Mesothelial cell of epicardium (in vitro differentiated cells): ENCODE data around the gene LCN2. TPM values are rescaled to one million over a fixed set of nuclear protein-coding genes. Genes with fewer than 3 reads are reported as not detected.

Experiments used
- DNase-seq, 2 experiments: peaks; one replicate each; pipeline ENCODE4 v3.0.0; 2021; ENCODE audit warnings: low spot score in 2 of 2; ENCODE audit not compliant: unreplicated experiment in 2 of 2
- H3K27ac Mint-ChIP-seq: 2 replicates; pipeline ENCODE4 v1.8.0; 2021; ENCODE audit warnings: mixed read lengths
- H3K27me3 Mint-ChIP-seq: 2 replicates; pipeline ENCODE4 v1.8.0; 2021; ENCODE audit warnings: low read depth, mixed read lengths
- H3K36me3 Mint-ChIP-seq: 2 replicates; pipeline ENCODE4 v1.8.0; 2021; ENCODE audit warnings: mixed read lengths
- H3K4me1 Mint-ChIP-seq: 2 replicates; pipeline ENCODE4 v1.8.0; 2021; ENCODE audit warnings: mixed read lengths
- H3K4me3 Mint-ChIP-seq: 2 replicates; pipeline ENCODE4 v1.8.0; 2021; ENCODE audit warnings: mild to moderate bottlenecking, moderate library complexity, mixed read lengths
- H3K9me3 Mint-ChIP-seq: 2 replicates; pipeline ENCODE4 v1.8.0; 2021; ENCODE audit warnings: mixed read lengths
- CTCF ChIP-seq: fragments of 200-600 bp; sonication (generic); IDR thresholded peaks from one replicate; pipeline ENCODE4 v1.5.0; 2021; ENCODE audit warnings: antibody characterized with exemption; ENCODE audit not compliant: unreplicated experiment
- total RNA-seq: library from RNA; stranded (reverse); gene quantifications from 3 replicates; pipeline ENCODE4 v1.2.1, GENCODE V29; 2021

LCN2 gene
- total RNA-seq, 1 donor from 2014 or later: not detected

- Mint-ChIP-seq H3K27ac (no peak overlapping the region), H3K36me3 (peaks cover 33% of the 10 kb centered on the region), H3K4me1 (no peaks in the 10 kb centered on the region), H3K4me3 (no peak overlapping the region), H3K27me3 (no peaks in the 10 kb centered on the region), H3K9me3 (no peaks in the 10 kb centered on the region)
- no peak for TF ChIP-seq CTCF
- no peak for DNase-seq
Measured at GRCh38 chr9:128169925-128170324, 20.7 kb downstream of the LCN2 start.

GRCh38 chr9:128174062-128174461, 24.8 kb downstream of the LCN2 start:
- Mint-ChIP-seq H3K9me3 (no peaks in the 10 kb centered on the region), H3K27me3 (no peaks in the 10 kb centered on the region), H3K36me3 (peaks cover 32% of the 10 kb centered on the region), H3K4me3 (no peak overlapping the region), H3K27ac (no peak overlapping the region), H3K4me1 (peaks cover 2% of the 10 kb centered on the region)
- no peak for DNase-seq
- TF ChIP-seq CTCF: no peak

GRCh38 chr9:128175102-128175563, 25.9 kb downstream of the LCN2 start:
- no peak for TF ChIP-seq CTCF
- H3K36me3 Mint-ChIP-seq: peaks cover 37% of the 10 kb centered on the region
- DNase-seq: no peak
- peaks cover 2% of the 10 kb centered on the region for H3K4me1 Mint-ChIP-seq
- no peak overlapping the region for H3K27ac Mint-ChIP-seq
- H3K4me3 Mint-ChIP-seq: no peak overlapping the region
- no peaks in the 10 kb centered on the region for H3K9me3 Mint-ChIP-seq
- no peaks in the 10 kb centered on the region for H3K27me3 Mint-ChIP-seq

GRCh38 chr9:128175726-128176125, 26.5 kb downstream of the LCN2 start:
- peaks cover 2% of the 10 kb centered on the region for H3K4me1 Mint-ChIP-seq
- no peak for DNase-seq
- no peaks in the 10 kb centered on the region for H3K27me3 Mint-ChIP-seq
- H3K27ac Mint-ChIP-seq: no peak overlapping the region
- no peak overlapping the region for H3K4me3 Mint-ChIP-seq
- H3K9me3 Mint-ChIP-seq: no peaks in the 10 kb centered on the region
- peaks cover 41% of the 10 kb centered on the region for H3K36me3 Mint-ChIP-seq
- TF ChIP-seq CTCF: no peak

- TF ChIP-seq CTCF: no peak
- no peak overlapping the region for H3K27ac Mint-ChIP-seq
- DNase-seq: no peak
- H3K9me3 Mint-ChIP-seq: no peaks in the 10 kb centered on the region
- H3K27me3 Mint-ChIP-seq: no peaks in the 10 kb centered on the region
- H3K36me3 Mint-ChIP-seq: peaks cover 55% of the 10 kb centered on the region
- peaks cover 2% of the 10 kb centered on the region for H3K4me1 Mint-ChIP-seq
- H3K4me3 Mint-ChIP-seq: no peak overlapping the region
Measured at GRCh38 chr9:128178806-128179431, 29.7 kb downstream of the LCN2 start.
